Thyroid gland (tissue), 4 donors: ENCODE results near the gene RPS6KA5. TPM values are rescaled to one million over a fixed set of nuclear protein-coding genes. Genes with fewer than 3 reads are reported as not detected.
A peak's percentile ranks its signal among the peaks of the same experiment; 100 is the strongest.
"Not testable (repeated sequence)": the region's sequence is repeated elsewhere in the genome, so short reads cannot be mapped to it uniquely, and the experiment has no call there.

Source experiments
- DNase-seq, 2 donors: peaks; one replicate each; pipeline ENCODE4 v3.0.0-alpha.2; 2019
- H3K27ac ChIP-seq, 3 donors: fragments of 200-600 bp; sonication (generic); 1 replicate in 2 of 3; 2 replicates in 1 of 3; pipeline ENCODE4 v1.5.1; 2016 to 2019; ENCODE audit warnings: mild to moderate bottlenecking in 1 of 3, moderate library complexity in 1 of 3
- H3K27me3 ChIP-seq: fragments of 200-600 bp; sonication (generic); one replicate; pipeline ENCODE4 v1.5.1; 2019
- H3K36me3 ChIP-seq, 2 donors: fragments of 200-600 bp; sonication (generic); one replicate each; pipeline ENCODE4 v1.5.1; 2016 to 2019
- H3K4me1 ChIP-seq, 2 donors: fragments of 200-600 bp; sonication (generic); one replicate each; pipeline ENCODE4 v1.5.1; 2017 to 2019
- H3K4me3 ChIP-seq, 3 donors: fragments of 200-600 bp; sonication (generic); replicated peaks in 1 of 3; 1 replicate in 2 of 3; 2 replicates in 1 of 3; pipeline ENCODE4 v1.5.1; 2016; ENCODE audit warnings: mild to moderate bottlenecking in 1 of 3
- H3K9me3 ChIP-seq: fragments of 200-600 bp; sonication (generic); one replicate; pipeline ENCODE4 v1.5.1; 2017
- POLR2A ChIP-seq, 2 donors: fragments of 450-650 bp; IDR thresholded peaks; one replicate each; pipeline ENCODE4 v1.6.1; 2017; ENCODE audit warnings: antibody characterized with exemption in 2 of 2, mild to moderate bottlenecking in 2 of 2, moderate library complexity in 1 of 2
- WGBS, 2 donors: methylation state at CpG; one replicate each; pipeline ENCODE4 v1.1.5; 2017; 5-methylcytosine and 5-hydroxymethylcytosine counted together
- intact Hi-C: fragments of 100-400 bp; cut with DNase I; formaldehyde crosslinking; loops from one replicate; pipeline ENCODE4 v1.15.1; 2023
- total RNA-seq, 4 donors: library from RNA; depleted of rRNA; stranded (reverse); fragments of >200 nt; gene quantifications; one replicate each; pipeline ENCODE4 v1.2.3, GENCODE V29; 2016
- TF ChIP-seq, protein P1 (sequence below), 6 experiments: fragments of 200-600 bp in 3 of 6; fragments of 450-650 bp in 3 of 6; sonication (generic) in 3 of 6; IDR thresholded peaks; one replicate each; pipeline ENCODE4 v1.5.1; 2016 to 2019; ENCODE audit warnings: antibody characterized with exemption in 6 of 6, mild to moderate bottlenecking in 2 of 6, inconsistent platforms in 1 of 6, moderate library complexity in 1 of 6

The RPS6KA5 gene
- total RNA-seq, 4 donors from 2014 or later, result 6.4 to 17.4 (median 8.9) TPM

DNA sequence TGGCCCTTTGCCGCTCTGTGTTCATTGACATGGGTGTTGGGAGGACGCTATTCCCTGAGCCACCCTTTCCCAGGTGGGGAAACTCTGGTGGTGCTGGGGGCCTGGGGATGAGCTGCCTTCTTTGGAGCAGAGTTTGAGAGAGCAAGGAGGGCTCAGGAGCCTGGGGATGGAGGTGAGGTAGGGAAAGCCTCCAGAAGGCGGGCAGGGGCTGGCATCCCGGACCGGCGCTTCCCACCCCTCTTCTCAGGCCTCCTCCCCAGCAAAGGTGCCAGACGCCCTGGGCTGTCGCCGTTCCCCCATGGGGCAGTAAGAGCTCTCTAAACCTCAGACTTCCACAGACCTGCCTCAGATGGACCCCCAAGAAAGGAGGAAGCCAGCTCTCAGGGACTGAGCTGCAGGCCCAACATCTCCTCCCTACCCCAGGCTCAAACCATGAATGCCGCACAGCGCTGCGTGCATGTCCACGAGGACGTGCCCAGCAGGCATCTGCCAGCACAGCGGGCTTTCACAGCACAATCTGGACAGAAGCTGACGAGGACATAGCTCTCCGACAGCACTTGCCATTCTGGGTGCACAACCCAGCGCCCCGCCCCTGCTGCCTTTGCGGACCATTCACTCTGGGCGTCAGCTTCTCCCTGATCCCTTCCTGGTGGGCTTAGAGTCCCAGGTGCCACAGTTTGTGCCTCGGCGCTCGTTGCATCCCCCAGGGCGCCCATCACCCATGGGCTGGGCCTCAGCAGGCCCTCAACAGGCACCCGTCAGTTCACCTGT, 229.3 kb downstream of the RPS6KA5 start:
- DNase-seq, result no peak
- no peaks in the 10 kb centered on the region for H3K9me3 ChIP-seq
- 87 to 93% methylated on average over 16 to 21 of the region's 26 CpGs for WGBS, 2 donors
- peaks cover 5 to 7% of the 10 kb centered on the region in 2 donors for H3K4me1 ChIP-seq
- no peaks in the 10 kb centered on the region for H3K27me3 ChIP-seq
- no peaks in the 10 kb centered on the region for H3K36me3 ChIP-seq
- no peak overlapping the region for H3K27ac ChIP-seq
- intact Hi-C loops, result no loop called here
- H3K4me3 ChIP-seq, result no peak overlapping the region
- no peak for TF ChIP-seq POLR2A (IDR thresholded peaks at IDR 0.05)
- TF ChIP-seq, protein P1, sequence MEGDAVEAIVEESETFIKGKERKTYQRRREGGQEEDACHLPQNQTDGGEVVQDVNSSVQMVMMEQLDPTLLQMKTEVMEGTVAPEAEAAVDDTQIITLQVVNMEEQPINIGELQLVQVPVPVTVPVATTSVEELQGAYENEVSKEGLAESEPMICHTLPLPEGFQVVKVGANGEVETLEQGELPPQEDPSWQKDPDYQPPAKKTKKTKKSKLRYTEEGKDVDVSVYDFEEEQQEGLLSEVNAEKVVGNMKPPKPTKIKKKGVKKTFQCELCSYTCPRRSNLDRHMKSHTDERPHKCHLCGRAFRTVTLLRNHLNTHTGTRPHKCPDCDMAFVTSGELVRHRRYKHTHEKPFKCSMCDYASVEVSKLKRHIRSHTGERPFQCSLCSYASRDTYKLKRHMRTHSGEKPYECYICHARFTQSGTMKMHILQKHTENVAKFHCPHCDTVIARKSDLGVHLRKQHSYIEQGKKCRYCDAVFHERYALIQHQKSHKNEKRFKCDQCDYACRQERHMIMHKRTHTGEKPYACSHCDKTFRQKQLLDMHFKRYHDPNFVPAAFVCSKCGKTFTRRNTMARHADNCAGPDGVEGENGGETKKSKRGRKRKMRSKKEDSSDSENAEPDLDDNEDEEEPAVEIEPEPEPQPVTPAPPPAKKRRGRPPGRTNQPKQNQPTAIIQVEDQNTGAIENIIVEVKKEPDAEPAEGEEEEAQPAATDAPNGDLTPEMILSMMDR (IDR thresholded peaks at IDR 0.05), result no peak

DNA sequence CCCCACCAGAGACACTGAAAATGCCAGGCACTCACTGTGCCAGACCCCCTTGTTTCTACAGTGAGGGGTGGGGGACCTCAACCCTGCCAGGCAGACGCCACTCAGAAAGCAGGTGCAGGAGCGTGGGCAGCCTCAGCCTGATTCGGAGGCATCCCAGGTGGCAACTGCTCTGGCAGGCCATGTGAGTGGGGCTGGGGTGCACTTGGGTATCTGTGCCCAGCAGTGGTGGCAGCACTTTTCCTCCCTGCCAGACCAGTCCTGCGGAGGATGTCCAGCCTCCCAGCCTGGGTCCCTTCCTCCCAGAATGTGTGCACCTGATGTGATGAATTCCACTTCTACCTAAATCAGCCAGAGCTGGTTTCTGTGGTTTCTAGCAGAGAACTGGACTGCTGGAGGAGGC, 230.8 kb downstream of the RPS6KA5 start:
- Histone ChIP-seq H3K36me3 (no peaks in the 10 kb centered on the region), H3K4me1 (peaks cover 5 to 7% of the 10 kb centered on the region in 2 donors), H3K27me3 (no peaks in the 10 kb centered on the region), H3K9me3 (no peaks in the 10 kb centered on the region), H3K4me3 (no peak overlapping the region), H3K27ac (no peak overlapping the region)
- no peak for TF ChIP-seq POLR2A (IDR thresholded peaks at IDR 0.05)
- TF ChIP-seq, protein P1 (IDR thresholded peaks at IDR 0.05), result no peak
- intact Hi-C loops, result no loop called here
- no peak for DNase-seq
- WGBS, 2 donors, result 84 to 93% methylated on average over 3 to 4 of the region's 4 CpGs

DNA sequence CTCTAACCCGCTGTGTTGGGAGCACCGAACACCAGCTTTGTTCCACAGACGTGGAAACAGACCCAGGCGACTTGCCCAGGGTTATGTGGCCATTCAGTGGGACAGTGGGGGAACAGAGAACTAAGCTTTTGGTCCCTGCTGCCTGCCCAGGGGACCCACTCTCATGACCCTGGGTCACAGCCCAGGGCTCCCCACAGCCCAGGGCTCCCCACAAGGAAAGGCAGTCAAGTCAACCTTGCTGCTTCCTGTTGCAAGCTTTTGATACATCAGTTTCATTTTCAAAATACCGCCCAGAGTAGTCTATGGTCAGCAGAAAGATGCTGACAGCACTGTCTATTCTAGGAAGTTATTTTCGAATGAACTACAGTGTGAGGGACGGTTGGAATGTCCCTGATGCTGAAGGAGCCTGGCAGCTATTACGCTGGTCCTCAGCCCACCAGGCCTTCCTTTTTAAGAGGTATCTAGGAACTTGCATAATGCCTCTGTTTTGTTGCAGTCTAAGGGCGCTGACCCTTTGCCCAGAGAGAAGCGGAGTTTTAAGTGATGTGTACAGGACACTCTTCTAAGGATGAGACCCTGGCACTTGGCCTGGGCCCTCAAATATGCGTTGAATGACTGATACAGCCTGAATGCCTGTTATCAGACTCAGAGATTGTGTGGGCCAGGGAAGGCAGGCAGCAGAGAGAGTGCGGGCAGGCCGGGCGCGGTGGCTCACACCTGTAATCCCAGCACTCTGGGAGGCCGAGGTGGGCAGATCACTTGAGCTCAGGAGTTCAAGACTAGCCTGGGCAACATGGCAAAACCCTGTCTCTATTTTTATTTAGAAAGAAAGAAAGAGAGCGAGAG, 231.6 kb downstream of the RPS6KA5 start:
- peak overlapping the region in 2 of 3 donors; percentile 65 for H3K27ac ChIP-seq
- 77 to 81% methylated on average over 16 to 17 of the region's 17 CpGs for WGBS, 2 donors
- no peaks in the 10 kb centered on the region for H3K36me3 ChIP-seq
- no peaks in the 10 kb centered on the region for H3K27me3 ChIP-seq
- intact Hi-C loops, result no loop called here
- peaks cover 5 to 7% of the 10 kb centered on the region in 2 donors for H3K4me1 ChIP-seq
- TF ChIP-seq, protein P1 (IDR thresholded peaks at IDR 0.05), result no peak
- no peak for TF ChIP-seq POLR2A (IDR thresholded peaks at IDR 0.05)
- H3K9me3 ChIP-seq, result no peaks in the 10 kb centered on the region
- H3K4me3 ChIP-seq, result peak overlapping the region in 1 of 3 donors; percentile 25
- DNase-seq, result no peak

DNA sequence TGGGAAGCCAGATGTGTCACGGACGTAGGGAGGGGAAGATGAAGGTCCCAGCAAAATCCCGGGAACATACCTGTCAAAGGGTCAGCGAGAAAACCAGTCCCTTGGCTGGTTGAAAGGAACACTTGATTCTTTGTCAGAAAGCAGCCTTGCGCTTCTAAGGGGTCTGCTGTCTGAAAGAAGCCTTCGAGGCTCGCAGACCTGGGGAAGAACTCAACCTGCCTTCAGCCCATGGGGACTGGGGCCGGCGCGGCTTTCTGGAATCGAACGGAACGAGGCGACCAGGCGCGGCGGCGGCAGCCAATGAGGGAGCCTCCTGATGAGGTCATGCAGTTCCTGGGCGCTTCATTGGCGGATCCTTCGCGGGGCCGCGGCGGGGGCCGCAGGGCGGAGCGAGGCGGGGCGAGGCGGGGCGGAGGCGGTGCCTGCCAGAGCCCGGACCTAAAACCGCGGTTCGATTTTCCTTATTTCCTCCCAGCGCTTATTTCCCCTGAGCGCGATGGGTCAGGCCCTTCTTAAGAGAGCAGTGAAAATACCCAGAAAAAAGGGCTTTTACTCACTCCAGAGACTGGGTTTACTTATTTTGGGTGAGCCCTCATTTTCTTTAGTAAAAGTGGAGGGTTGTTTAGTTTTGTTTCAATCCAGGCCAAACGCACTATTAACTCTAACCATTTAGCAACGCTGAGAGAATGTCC, 232.4 kb downstream of the RPS6KA5 start:
- intact Hi-C loops, result no loop called here
- TF ChIP-seq POLR2A (IDR thresholded peaks at IDR 0.05), result peak in 1 of 2 donors; percentile 66
- TF ChIP-seq, protein P1 (IDR thresholded peaks at IDR 0.05), result no peak
- peak overlapping the region in 1 of 3 donors; percentile 25 for H3K4me3 ChIP-seq
- H3K4me1 ChIP-seq, result peaks cover 5 to 7% of the 10 kb centered on the region in 2 donors
- no peaks in the 10 kb centered on the region for H3K27me3 ChIP-seq
- H3K36me3 ChIP-seq, result no peaks in the 10 kb centered on the region
- 1 to 4% methylated on average over 35 to 40 of the region's 42 CpGs for WGBS, 2 donors
- DNase-seq, result peak; percentile 93 to 94
- no peaks in the 10 kb centered on the region for H3K9me3 ChIP-seq
- H3K27ac ChIP-seq, result peak overlapping the region in 2 of 3 donors; percentile 65

DNA sequence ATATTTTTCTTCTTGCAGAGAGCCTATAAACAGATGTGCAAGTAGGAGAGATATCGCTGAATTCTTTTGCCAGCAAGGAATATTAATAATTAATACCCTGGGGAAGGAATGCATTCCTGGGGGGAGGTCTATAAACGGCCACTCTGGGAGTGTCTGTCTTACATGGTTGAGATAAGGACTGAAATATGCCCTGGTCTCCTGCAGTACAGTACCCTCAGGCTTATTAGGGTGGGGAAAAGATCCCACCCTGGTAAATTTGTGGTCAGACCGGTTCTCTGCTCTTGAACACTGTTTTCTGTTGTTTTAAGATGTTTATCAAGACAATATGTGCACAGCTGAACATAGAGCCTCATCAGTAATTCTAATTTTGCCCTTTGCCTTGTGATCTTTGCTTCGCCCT, 236.9 kb downstream of the RPS6KA5 start:
- DNase-seq, H3K9me3 ChIP-seq, intact Hi-C loops, H3K27me3 ChIP-seq, H3K4me1 ChIP-seq, H3K27ac ChIP-seq, H3K4me3 ChIP-seq, H3K36me3 ChIP-seq: not testable (repeated sequence)
- 68 to 74% methylated on average over 4 of the region's 4 CpGs for WGBS, 2 donors
